PC-3 (cell line): Measurements from ENCODE around the gene PHF21B. TPM values are rescaled to one million over a fixed set of nuclear protein-coding genes. Genes with fewer than 3 reads are reported as not detected.
"Not testable (repeated sequence)": the region's sequence is repeated elsewhere in the genome, so short reads cannot be mapped to it uniquely, and the experiment has no call there.

ENCODE experiments used
- ATAC-seq: fragments of 200-7000 bp; cut with Tn5 transposase; 2 replicates; pipeline ENCODE4 v1.9.1; 2020; ENCODE audit warnings: mild to moderate bottlenecking, moderate library complexity
- BruUV-seq: library from RNA; stranded (reverse); fragments of 400-500 nt; replicated peaks from 2 replicates; lab custom pipeline; 2021; lab: Mats Ljungman, UMichigan
- CTCF ChIA-PET: fragments of 300-600 bp; sonication (Branson Sonifier 250); formaldehyde crosslinking; loops from one replicate; lab custom pipeline; 2022; ENCODE audit warnings: antibody characterized with exemption; lab: Charles Lee
- POLR2A ChIA-PET: fragments of 300-600 bp; sonication (Branson Sonifier 250); formaldehyde crosslinking; loops from one replicate; lab custom pipeline; 2022; ENCODE audit warnings: antibody characterized with exemption; ENCODE audit not compliant: unreplicated experiment; lab: Charles Lee
- DNase-seq: peaks from one replicate; pipeline ENCODE4 v3.0.0-alpha.2; 2015
- H2AFZ ChIP-seq: fragments of 300-600 bp; sonication (generic); 2 replicates; pipeline ENCODE4 v1.6.0; 2016; ENCODE audit warnings: antibody characterized with exemption, low read length
- H3F3A ChIP-seq: fragments of 300-600 bp; sonication (generic); one replicate; pipeline ENCODE4 v1.6.0; 2017; ENCODE audit warnings: antibody characterized with exemption, low read length, control low read depth, mild to moderate bottlenecking; ENCODE audit not compliant: unreplicated experiment
- H3K27ac ChIP-seq: fragments of 300-600 bp; sonication (generic); 2 replicates; pipeline ENCODE4 v1.5.1; 2016; ENCODE audit warnings: mild to moderate bottlenecking, low read length
- H3K27me3 ChIP-seq: fragments of 300-600 bp; sonication (generic); 2 replicates; pipeline ENCODE4 v1.6.1; 2016; ENCODE audit warnings: low read length, mixed read lengths
- H3K36me3 ChIP-seq: fragments of 300-600 bp; sonication (generic); 2 replicates; pipeline ENCODE4 v1.6.1; 2016; ENCODE audit warnings: low read depth, mixed run types, low read length, mixed read lengths
- H3K4me1 ChIP-seq: fragments of 300-600 bp; sonication (generic); 2 replicates; pipeline ENCODE4 v1.5.1; 2016; ENCODE audit warnings: low read length; ENCODE audit not compliant: insufficient read depth
- H3K4me2 ChIP-seq: fragments of 300-600 bp; sonication (generic); 2 replicates; pipeline ENCODE4 v1.6.0; 2016; ENCODE audit warnings: low read length
- H3K4me3 ChIP-seq: fragments of 300-600 bp; sonication (generic); 2 replicates; pipeline ENCODE4 v1.5.1; 2016; ENCODE audit warnings: mild to moderate bottlenecking, low read length, mixed read lengths
- H3K79me2 ChIP-seq: fragments of 300-600 bp; sonication (generic); 2 replicates; pipeline ENCODE4 v1.6.1; 2017; ENCODE audit warnings: low read length, mixed read lengths
- H3K9ac ChIP-seq: fragments of 300-600 bp; sonication (generic); 2 replicates; pipeline ENCODE4 v1.6.0; 2016; ENCODE audit warnings: mild to moderate bottlenecking, low read length
- H3K9me2 ChIP-seq: fragments of 300-600 bp; sonication (generic); replicated peaks from 2 replicates; pipeline ENCODE4 v1.6.1; 2016; ENCODE audit warnings: mixed run types, low read length, mixed read lengths
- H3K9me3 ChIP-seq: fragments of 300-600 bp; sonication (generic); 2 replicates; pipeline ENCODE4 v1.6.1; 2016; ENCODE audit warnings: low read length, mixed read lengths
- H4K20me1 ChIP-seq: fragments of 300-600 bp; sonication (generic); 2 replicates; pipeline ENCODE4 v1.6.1; 2016; ENCODE audit warnings: low read length, mixed read lengths
- CTCF ChIP-seq: fragments of 300-600 bp; sonication (generic); conservative IDR thresholded peaks from 2 replicates; pipeline ENCODE4 v1.5.1; 2017; ENCODE audit warnings: antibody characterized with exemption, low read depth, mild to moderate bottlenecking, low read length
- EZH2 ChIP-seq: fragments of 300-600 bp; sonication (generic); IDR thresholded peaks from one replicate; pipeline ENCODE4 v1.6.1; 2017; ENCODE audit warnings: antibody characterized with exemption, mild to moderate bottlenecking, low read length; ENCODE audit not compliant: unreplicated experiment
- EZH2phosphoT487 ChIP-seq: fragments of 300-600 bp; sonication (generic); IDR thresholded peaks from 2 replicates; pipeline ENCODE4 v1.6.1; 2018; ENCODE audit warnings: mild to moderate bottlenecking, antibody characterized with exemption, low read length, borderline replicate concordance
- intact Hi-C: fragments of 100-400 bp; cut with micrococcal nuclease; formaldehyde crosslinking; loops from 2 replicates; pipeline ENCODE4 v1.9.0; 2023
- total RNA-seq: library from RNA; depleted of rRNA; stranded (reverse); fragments of >200 nt; gene quantifications from 2 replicates; pipeline ENCODE4 v1.2.3, GENCODE V29; 2014

Gene PHF21B
- total RNA-seq, 1 experiment from 2014 or later, result not detected

GRCh38 chr22:45053094-45053493 lies 43.3 kb upstream of the PHF21B start:
- intact Hi-C loops, result no loop called here
- ChIA-PET POLR2A (no interaction called here), CTCF (no interaction called here)
- Histone ChIP-seq H3K4me1 (no peaks in the 10 kb centered on the region), H3K9ac (no peak overlapping the region), H3K36me3 (no peaks in the 10 kb centered on the region), H3K4me2 (no peak overlapping the region), H3K79me2 (no peaks in the 10 kb centered on the region), H2AFZ (no peak overlapping the region), H4K20me1 (no peaks in the 10 kb centered on the region), H3K27ac (no peak overlapping the region), H3K9me3 (no peaks in the 10 kb centered on the region), H3K9me2 (no peaks in the 10 kb centered on the region), H3K27me3 (peaks cover 56% of the 10 kb centered on the region), H3K4me3 (no peak overlapping the region), H3F3A (no peaks in the 10 kb centered on the region)
- TF ChIP-seq EZH2phosphoT487 (no peak), CTCF (no peak), EZH2 (no peak)
- ATAC-seq (no peak), DNase-seq (no peak)
- no TSS peak for BruUV-seq

- H3K9me2 ChIP-seq, H3F3A ChIP-seq, ATAC-seq, intact Hi-C loops, H3K27ac ChIP-seq, H4K20me1 ChIP-seq, H3K4me1 ChIP-seq, H3K4me3 ChIP-seq, H3K4me2 ChIP-seq, H3K36me3 ChIP-seq, H3K9ac ChIP-seq, H3K79me2 ChIP-seq, CTCF ChIA-PET, BruUV-seq, POLR2A ChIA-PET, DNase-seq, H3K9me3 ChIP-seq, H2AFZ ChIP-seq: not testable (repeated sequence)
- H3K27me3 ChIP-seq, result peaks cover 60% of the 10 kb centered on the region
These were observed 42.9 kb upstream of the PHF21B start for GRCh38 chr22:45052665-45053064.

GRCh38 chr22:45051946-45052345 lies 42.1 kb upstream of the PHF21B start:
- no TSS peak for BruUV-seq

More at GRCh38 chr22:45051946-45052345, 42.1 kb upstream of the PHF21B start:
- TF ChIP-seq CTCF, result no peak
- no peak for TF ChIP-seq EZH2
- TF ChIP-seq EZH2phosphoT487, result no peak
- no peaks in the 10 kb centered on the region for H3K9me3 ChIP-seq
- H3K4me1 ChIP-seq, result no peaks in the 10 kb centered on the region
- no peak overlapping the region for H3K27ac ChIP-seq
- no peak overlapping the region for H2AFZ ChIP-seq
- H3K79me2 ChIP-seq, result no peaks in the 10 kb centered on the region
- H3K27me3 ChIP-seq, result peaks cover 66% of the 10 kb centered on the region
- POLR2A ChIA-PET, result no interaction called here
- DNase-seq (no peak), ATAC-seq (no peak)
- H3K9me2 ChIP-seq, result no peaks in the 10 kb centered on the region
- CTCF ChIA-PET, result no interaction called here
- no peaks in the 10 kb centered on the region for H4K20me1 ChIP-seq
- no peaks in the 10 kb centered on the region for H3K36me3 ChIP-seq
- H3K9ac ChIP-seq, result no peak overlapping the region
- H3K4me3 ChIP-seq, result no peak overlapping the region
- intact Hi-C loops, result no loop called here
- H3F3A ChIP-seq, result no peaks in the 10 kb centered on the region
- no peak overlapping the region for H3K4me2 ChIP-seq
